B cell (primary cell): ENCODE data around the gene SRA1. TPM values are rescaled to one million over a fixed set of nuclear protein-coding genes. Genes with fewer than 3 reads are reported as not detected.
A peak's percentile ranks its signal among the peaks of the same experiment; 100 is the strongest.

Experiments used
- ATAC-seq: fragments of 200-7000 bp; cut with Tn5 transposase; one replicate; pipeline ENCODE4 v1.10.0; 2021; ENCODE audit warnings: low read depth, mild to moderate bottlenecking, moderate number of reproducible peaks, moderate library complexity
- CTCF ChIA-PET: fragments of 350-600 bp; sonication (Branson Sonifier 250); formaldehyde crosslinking; loops from one replicate; lab custom pipeline; 2021; ENCODE audit warnings: antibody characterized with exemption, inconsistent platforms; lab: Charles Lee
- POLR2A ChIA-PET: fragments of 350-600 bp; sonication (Branson Sonifier 250); formaldehyde crosslinking; loops from one replicate; lab custom pipeline; 2021; ENCODE audit warnings: antibody characterized with exemption; lab: Charles Lee
- DNase-seq: peaks from one replicate; pipeline ENCODE4 v3.0.0; 2013
- H2AFZ ChIP-seq: 2 replicates; pipeline ENCODE4 v1.6.1; 2012; ENCODE audit warnings: mild to moderate bottlenecking, low read depth, low read length; ENCODE audit not compliant: insufficient read depth, poor library complexity, severe bottlenecking
- H3K27ac ChIP-seq, 2 donors: 1 replicate in 1 of 2; 2 replicates in 1 of 2; pipeline ENCODE4 v1.5.1; 2012 to 2013; ENCODE audit warnings: low read length in 2 of 2, mild to moderate bottlenecking in 2 of 2, moderate library complexity in 1 of 2
- H3K27me3 ChIP-seq, 4 experiments: fragments of 200-600 bp in 1 of 4; sonication (generic) in 1 of 4; replicated peaks in 1 of 4; 1 replicate in 2 of 4; 2 replicates in 2 of 4; pipeline versions ENCODE4 v1.6.1 to v1.7.0; 2013 to 2016; ENCODE audit warnings: low read length in 3 of 4, mild to moderate bottlenecking in 2 of 4, mixed read lengths in 1 of 4, moderate library complexity in 1 of 4; ENCODE audit not compliant: insufficient read depth in 4 of 4, control insufficient read depth in 3 of 4; ENCODE audit errors: control extremely low read depth in 1 of 4
- H3K36me3 ChIP-seq, 2 experiments: replicated peaks in 1 of 2; 1 replicate in 1 of 2; 2 replicates in 1 of 2; pipeline versions ENCODE4 v1.6.1 to v1.7.1; 2013; ENCODE audit warnings: low read length in 1 of 2; ENCODE audit not compliant: insufficient read depth in 2 of 2, control insufficient read depth in 1 of 2; ENCODE audit errors: control extremely low read depth in 1 of 2, extremely low read depth in 1 of 2
- H3K4me1 ChIP-seq, 2 donors: fragments of 200-600 bp in 1 of 2; sonication (generic) in 1 of 2; 1 replicate in 1 of 2; 2 replicates in 1 of 2; pipeline versions ENCODE4 v1.5.1 to v1.6.1; 2013 to 2017; ENCODE audit warnings: low read length in 2 of 2; ENCODE audit not compliant: control insufficient read depth in 2 of 2, insufficient read depth in 2 of 2
- H3K4me2 ChIP-seq: replicated peaks from 2 replicates; pipeline ENCODE3; 2012; ENCODE audit warnings: mild to moderate bottlenecking, low read depth, low read length; ENCODE audit not compliant: poor library complexity, severe bottlenecking
- H3K4me3 ChIP-seq, 5 experiments: fragments of 200-600 bp in 1 of 5; sonication (generic) in 1 of 5; 1 replicate in 3 of 5; 2 replicates in 2 of 5; pipeline versions ENCODE4 v1.5.1 to v1.7.0; 2011 to 2016; ENCODE audit warnings: low read length in 4 of 5, mild to moderate bottlenecking in 4 of 5, low read depth in 2 of 5, control low read depth in 1 of 5, moderate library complexity in 1 of 5; ENCODE audit not compliant: insufficient read depth in 1 of 5; ENCODE audit errors: control extremely low read depth in 1 of 5, extremely low read depth in 1 of 5
- H3K79me2 ChIP-seq: fragments of 200-600 bp; sonication (generic); one replicate; pipeline ENCODE4 v1.6.0; 2016; ENCODE audit warnings: low read length; ENCODE audit not compliant: control insufficient read depth, insufficient read depth
- H3K9ac ChIP-seq: fragments of 200-600 bp; sonication (generic); 2 replicates; pipeline ENCODE4 v1.6.1; 2017; ENCODE audit warnings: mild to moderate bottlenecking, low read length, moderate library complexity
- H3K9me3 ChIP-seq, 3 donors: one replicate each; pipeline versions ENCODE4 v1.6.1 to v1.7.1; 2013; ENCODE audit warnings: low read length in 2 of 3; ENCODE audit not compliant: control insufficient read depth in 2 of 3, insufficient read depth in 1 of 3; ENCODE audit errors: control extremely low read depth in 1 of 3
- H4K20me1 ChIP-seq: 2 replicates; pipeline ENCODE4 v1.6.0; 2012; ENCODE audit warnings: mild to moderate bottlenecking, low read length; ENCODE audit not compliant: insufficient read depth, control insufficient read depth, poor library complexity, severe bottlenecking
- H3K27ac Mint-ChIP-seq: one replicate; pipeline ENCODE4 v1.8.0; 2021; ENCODE audit warnings: mixed read lengths
- H3K27me3 Mint-ChIP-seq: one replicate; pipeline ENCODE4 v1.8.0; 2021; ENCODE audit warnings: mixed read lengths
- H3K4me1 Mint-ChIP-seq: one replicate; pipeline ENCODE4 v1.8.0; 2021; ENCODE audit warnings: mixed read lengths
- H3K4me3 Mint-ChIP-seq: one replicate; pipeline ENCODE4 v1.8.0; 2021; ENCODE audit warnings: mixed read lengths
- H3K9me3 Mint-ChIP-seq: one replicate; pipeline ENCODE4 v1.8.0; 2022; ENCODE audit warnings: mixed read lengths; ENCODE audit not compliant: insufficient read depth
- EZH2 ChIP-seq: IDR thresholded peaks from 2 replicates; pipeline ENCODE4 v1.6.1; 2012; ENCODE audit warnings: borderline replicate concordance, low read depth, mild to moderate bottlenecking, moderate library complexity, low read length; ENCODE audit not compliant: insufficient read depth, poor library complexity, severe bottlenecking
- WGBS: methylation state at CpG from one replicate; pipeline ENCODE4 v1.1.5; 2013; ENCODE audit warnings: missing lambda C conversion rate; ENCODE audit not compliant: insufficient coverage; 5-methylcytosine and 5-hydroxymethylcytosine counted together
- intact Hi-C: fragments of 100-400 bp; cut with micrococcal nuclease; formaldehyde crosslinking; loops from one replicate; pipeline ENCODE4 v1.10.0; 2022
- polyA plus RNA-seq: library from polyadenylated mRNA; depleted of rRNA; stranded (reverse); fragments of >200 nt; gene quantifications from 2 replicates; pipeline ENCODE4 v1.2.3, GENCODE V29; 2012
- total RNA-seq, 2 donors: library from RNA; stranded (reverse); fragments of 120-200 nt in 1 of 2; gene quantifications; 1 replicate in 1 of 2; 2 replicates in 1 of 2; pipeline versions ENCODE4 v1.2.3 to v1.2.4, GENCODE V29; 2013 to 2022
- TF ChIP-seq, protein P1 (sequence below): fragments of 200-600 bp; IDR thresholded peaks from one replicate; pipeline ENCODE4 v1.8.0; 2022; ENCODE audit warnings: antibody characterized with exemption, mild to moderate bottlenecking

The SRA1 gene
- total and polyA plus RNA-seq, 2 donors (not counting 1 experiment from before 2014, with no cell fraction given), result 23.2 to 25.6 TPM

- peaks cover 40% of the 10 kb centered on the region for H3K4me1 Mint-ChIP-seq
- no peaks in the 10 kb centered on the region for H3K9me3 Mint-ChIP-seq
- peak overlapping the region; percentile 94 for H3K4me3 Mint-ChIP-seq
- Histone ChIP-seq H3K27ac (peak overlapping the region in 1 of 2 donors; percentile 85), H3K79me2 (peaks cover 4% of the 10 kb centered on the region), H3K36me3 (peaks cover 0 to 29% of the 10 kb centered on the region in 2 experiments), H3K4me3 (no peak overlapping the region), H3K9ac (no peak overlapping the region), H3K4me1 (peaks cover 10 to 33% of the 10 kb centered on the region in 2 donors), H3K9me3 (no peaks in the 10 kb centered on the region), H2AFZ (peak overlapping the region; percentile 82), H3K4me2 (peak overlapping the region; percentile 93), H4K20me1 (no peaks in the 10 kb centered on the region), H3K27me3 (no peaks in the 10 kb centered on the region)
- ATAC-seq (no peak), DNase-seq (no peak)
- ChIA-PET POLR2A (interaction anchor here (1.3 to 2.9 kb wide), 3 partner anchors 9 to 91 kb away, joined by 3 to 35 read pairs (median 15); partner anchors contain the start of genes APBB3, SLC35A4, SRA1 and TMCO6), CTCF (interaction anchor here (1.1 to 2.3 kb wide), 6 partner anchors 8 to 174 kb away, joined by 4 to 18 read pairs (median 9); partner anchors contain the start of genes APBB3, IK, NDUFA2 and SLC35A4)
- peak overlapping the region; percentile 94 for H3K27ac Mint-ChIP-seq
- WGBS, result 94% methylated on average over 3 of the region's 7 CpGs
- intact Hi-C loops, result loop anchor here (5.0 kb wide), 1 partner anchor 154 kb away; the partner anchor contains the start of gene ZMAT2
- no peaks in the 10 kb centered on the region for H3K27me3 Mint-ChIP-seq
- TF ChIP-seq, protein P1, sequence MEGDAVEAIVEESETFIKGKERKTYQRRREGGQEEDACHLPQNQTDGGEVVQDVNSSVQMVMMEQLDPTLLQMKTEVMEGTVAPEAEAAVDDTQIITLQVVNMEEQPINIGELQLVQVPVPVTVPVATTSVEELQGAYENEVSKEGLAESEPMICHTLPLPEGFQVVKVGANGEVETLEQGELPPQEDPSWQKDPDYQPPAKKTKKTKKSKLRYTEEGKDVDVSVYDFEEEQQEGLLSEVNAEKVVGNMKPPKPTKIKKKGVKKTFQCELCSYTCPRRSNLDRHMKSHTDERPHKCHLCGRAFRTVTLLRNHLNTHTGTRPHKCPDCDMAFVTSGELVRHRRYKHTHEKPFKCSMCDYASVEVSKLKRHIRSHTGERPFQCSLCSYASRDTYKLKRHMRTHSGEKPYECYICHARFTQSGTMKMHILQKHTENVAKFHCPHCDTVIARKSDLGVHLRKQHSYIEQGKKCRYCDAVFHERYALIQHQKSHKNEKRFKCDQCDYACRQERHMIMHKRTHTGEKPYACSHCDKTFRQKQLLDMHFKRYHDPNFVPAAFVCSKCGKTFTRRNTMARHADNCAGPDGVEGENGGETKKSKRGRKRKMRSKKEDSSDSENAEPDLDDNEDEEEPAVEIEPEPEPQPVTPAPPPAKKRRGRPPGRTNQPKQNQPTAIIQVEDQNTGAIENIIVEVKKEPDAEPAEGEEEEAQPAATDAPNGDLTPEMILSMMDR, result no peak
- no peak for TF ChIP-seq EZH2
Measured at GRCh38 chr5:140548791-140549190, 8.5 kb downstream of the SRA1 start.

GRCh38 chr5:140548300-140548688, 9.0 kb downstream of the SRA1 start:
- no peak for DNase-seq
- peak overlapping the region; percentile 82 for H2AFZ ChIP-seq
- no peaks in the 10 kb centered on the region for H4K20me1 ChIP-seq
- TF ChIP-seq, protein P1, result no peak
- no peak for TF ChIP-seq EZH2
- Mint-ChIP-seq H3K27me3 (no peaks in the 10 kb centered on the region), H3K4me1 (peaks cover 35% of the 10 kb centered on the region), H3K9me3 (no peaks in the 10 kb centered on the region), H3K27ac (peak overlapping the region; percentile 94), H3K4me3 (peak overlapping the region; percentile 94)
- H3K9me3 ChIP-seq, result no peaks in the 10 kb centered on the region
- ATAC-seq, result no peak
- POLR2A ChIA-PET, result interaction anchor here (1.2 to 2.9 kb wide), 7 partner anchors 10 to 152 kb away, joined by 3 to 35 read pairs (median 4); partner anchors contain the start of genes ANKHD1, APBB3, SLC35A4 and SRA1
- H3K9ac ChIP-seq, result peak overlapping the region; percentile 85
- intact Hi-C loops, result loop anchor here (5.0 kb wide), 1 partner anchor 154 kb away; the partner anchor contains the start of gene ZMAT2
- no peaks in the 10 kb centered on the region for H3K27me3 ChIP-seq
- peak overlapping the region; percentile 81 to 85 for H3K27ac ChIP-seq
- H3K36me3 ChIP-seq, result peaks cover 0 to 30% of the 10 kb centered on the region in 2 experiments
- H3K4me3 ChIP-seq, result peak overlapping the region; percentile 35 to 93 (median 79)
- peaks cover 4% of the 10 kb centered on the region for H3K79me2 ChIP-seq
- peaks cover 10 to 31% of the 10 kb centered on the region in 2 donors for H3K4me1 ChIP-seq
- CTCF ChIA-PET, result interaction anchor here (1.1 to 2.3 kb wide), 7 partner anchors 9 to 174 kb away, joined by 3 to 18 read pairs (median 5); partner anchors contain the start of genes APBB3, IK, NDUFA2 and SLC35A4
- WGBS, result 23% methylated on average over 5 of the region's 5 CpGs
- H3K4me2 ChIP-seq, result peak overlapping the region; percentile 93
